ENCODE measurements around the gene RIC1. TPM values are rescaled to one million over a fixed set of nuclear protein-coding genes. Genes with fewer than 3 reads are reported as not detected.
"Not testable (repeated sequence)": the region's sequence is repeated elsewhere in the genome, so short reads cannot be mapped to it uniquely, and the experiment has no call there.

RIC1 gene
- total RNA-seq, 1 donor from 2014 or later: 7.3 TPM

GRCh38 chr9:5644501-5644900, 15.6 kb downstream of the RIC1 start:
- intact Hi-C loops (cut with DNase I): no loop called here
- DNase-seq (no peak), ATAC-seq (ENCODE audit: poor library complexity) (no peak)

GRCh38 chr9:5646116-5646515, 17.2 kb downstream of the RIC1 start:
- DNase-seq: no peak
- no peak for ATAC-seq (ENCODE audit: poor library complexity)
- intact Hi-C loops (cut with DNase I): no loop called here

GRCh38 chr9:5650356-5651105, 21.6 kb downstream of the RIC1 start:
- no peak for ATAC-seq (ENCODE audit: poor library complexity)
- intact Hi-C loops (cut with DNase I): no loop called here
- DNase-seq: no peak

GRCh38 chr9:5651246-5651645, 22.3 kb downstream of the RIC1 start:
- ATAC-seq (ENCODE audit: poor library complexity) (no peak), DNase-seq (no peak)
- intact Hi-C loops (cut with DNase I): no loop called here

- intact Hi-C loops (cut with DNase I): no loop called here
- ATAC-seq (ENCODE audit: poor library complexity): no peak
Measured at GRCh38 chr9:5652821-5653220, 23.9 kb downstream of the RIC1 start.

GRCh38 chr9:5662804-5663203, 33.9 kb downstream of the RIC1 start:
- intact Hi-C loops (cut with DNase I); DNase-seq; ATAC-seq (ENCODE audit: poor library complexity): not testable (repeated sequence)

More at GRCh38 chr9:5652821-5653220, 23.9 kb downstream of the RIC1 start:
- DNase-seq: no peak

GRCh38 chr9:5665059-5665458, 36.2 kb downstream of the RIC1 start:
- no peak for ATAC-seq (ENCODE audit: poor library complexity)
- no peak for DNase-seq
- intact Hi-C loops (cut with DNase I): no loop called here

GRCh38 chr9:5667391-5667790, 38.5 kb downstream of the RIC1 start:
- DNase-seq (no peak), ATAC-seq (ENCODE audit: poor library complexity) (no peak)
- intact Hi-C loops (cut with DNase I): no loop called here

GRCh38 chr9:5670079-5670478, 41.2 kb downstream of the RIC1 start:
- intact Hi-C loops (cut with DNase I): no loop called here
- ATAC-seq (ENCODE audit: poor library complexity) (no peak), DNase-seq (no peak)

- no peak for ATAC-seq (ENCODE audit: poor library complexity)
- no peak for DNase-seq
- intact Hi-C loops (cut with DNase I): no loop called here
Measured at GRCh38 chr9:5671711-5672353, 42.9 kb downstream of the RIC1 start.

GRCh38 chr9:5675046-5675445, 46.1 kb downstream of the RIC1 start:
- intact Hi-C loops (cut with DNase I); DNase-seq; ATAC-seq (ENCODE audit: poor library complexity): not testable (repeated sequence)

GRCh38 chr9:5683591-5683990, 54.7 kb downstream of the RIC1 start:
- ATAC-seq (ENCODE audit: poor library complexity); intact Hi-C loops (cut with DNase I); DNase-seq: not testable (repeated sequence)

GRCh38 chr9:5684101-5684500, 55.2 kb downstream of the RIC1 start:
- ATAC-seq (ENCODE audit: poor library complexity): no peak
- intact Hi-C loops (cut with DNase I): no loop called here

GRCh38 chr9:5688109-5688508, 59.2 kb downstream of the RIC1 start:
- no peak for DNase-seq
- ATAC-seq (ENCODE audit: poor library complexity): no peak
- intact Hi-C loops (cut with DNase I): no loop called here

More at GRCh38 chr9:5684101-5684500, 55.2 kb downstream of the RIC1 start:
- DNase-seq: no peak

GRCh38 chr9:5690278-5690677, 61.4 kb downstream of the RIC1 start:
- DNase-seq (no peak), ATAC-seq (ENCODE audit: poor library complexity) (no peak)
- intact Hi-C loops (cut with DNase I): loop anchor here (10.0 kb wide), 1 partner anchor 55 kb away; no protein-coding TSS in a partner anchor

GRCh38 chr9:5695860-5696259, 67.0 kb downstream of the RIC1 start:
- intact Hi-C loops (cut with DNase I): loop anchor here (10.0 kb wide), 1 partner anchor 61 kb away; no protein-coding TSS in a partner anchor
- no peak for ATAC-seq (ENCODE audit: poor library complexity)
- DNase-seq: no peak

- ATAC-seq (ENCODE audit: poor library complexity): no peak
- no peak for DNase-seq
- intact Hi-C loops (cut with DNase I): loop anchor here (10.0 kb wide), 1 partner anchor 62 kb away; no protein-coding TSS in a partner anchor
Measured at GRCh38 chr9:5696884-5697283, 68.0 kb downstream of the RIC1 start.

GRCh38 chr9:5698004-5698403, 69.1 kb downstream of the RIC1 start:
- intact Hi-C loops (cut with DNase I): loop anchor here (10.0 kb wide), 1 partner anchor 63 kb away; no protein-coding TSS in a partner anchor
- no peak for DNase-seq
- ATAC-seq (ENCODE audit: poor library complexity): no peak

- intact Hi-C loops (cut with DNase I): loop anchor here (10.0 kb wide), 1 partner anchor 64 kb away; no protein-coding TSS in a partner anchor
- no peak for ATAC-seq (ENCODE audit: poor library complexity)
- no peak for DNase-seq
Measured at GRCh38 chr9:5698810-5699556, 70.1 kb downstream of the RIC1 start.

All from Right ventricle myocardium superior (tissue), 1 donor.